Amygdala (tissue), 56 donors: Measurements from ENCODE around the gene NID1.

Experiments used
- DNase-seq, 56 donors: peaks; one replicate each; lab custom pipeline; 2025; lab: John Stamatoyannopoulos, UW

Gene NID1

GRCh38 chr1:236066828-236067386, 2.0 kb upstream of the NID1 start:
- peak in 5 of 56 donors; percentile 2 to 35 (median 3) for DNase-seq

DNA sequence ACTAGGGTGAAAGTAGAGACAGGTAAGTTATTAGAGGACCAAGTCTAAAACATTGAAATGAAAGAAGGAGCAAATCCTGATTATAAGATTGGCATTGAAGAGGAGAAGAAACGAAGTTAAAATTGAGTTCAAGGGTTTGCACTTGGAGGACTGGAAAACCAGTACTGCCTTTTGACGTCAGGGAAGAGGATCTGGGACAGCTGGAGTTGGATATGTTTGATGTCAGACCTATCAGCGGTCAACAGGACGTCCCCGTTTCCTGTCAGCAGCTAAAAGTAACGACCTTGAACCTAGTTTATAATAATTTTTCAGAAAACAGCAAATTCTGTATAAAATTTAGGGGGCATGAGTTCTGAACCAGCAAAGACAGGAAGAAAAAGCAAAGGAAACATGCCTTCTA, 1.2 kb upstream of the NID1 start:
- no peak for DNase-seq

DNA sequence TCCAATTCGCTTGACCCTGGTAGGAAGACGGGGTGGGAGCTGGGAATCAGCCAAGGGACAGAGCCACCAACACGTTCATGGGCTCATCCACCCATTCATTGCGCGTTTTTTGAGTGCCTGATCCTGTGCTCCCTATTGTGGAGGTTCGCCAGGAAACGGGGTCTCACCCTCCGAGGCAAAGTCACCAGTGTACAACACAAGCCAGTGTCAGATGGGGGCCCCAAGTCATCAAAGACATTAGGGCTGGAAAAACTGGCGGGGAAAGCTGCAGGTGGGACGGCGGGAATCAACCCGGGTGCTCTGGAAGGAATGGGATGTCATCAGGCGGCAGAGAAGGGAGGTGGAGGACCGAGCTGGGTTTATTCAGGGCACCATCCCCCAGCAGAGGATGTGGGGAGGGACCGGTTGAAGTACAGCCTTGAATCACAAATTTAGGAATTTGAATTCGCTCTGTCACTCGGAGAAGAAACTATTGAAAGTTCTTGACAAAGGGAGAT, 667 bp upstream of the NID1 start:
- DNase-seq = no peak

DNA sequence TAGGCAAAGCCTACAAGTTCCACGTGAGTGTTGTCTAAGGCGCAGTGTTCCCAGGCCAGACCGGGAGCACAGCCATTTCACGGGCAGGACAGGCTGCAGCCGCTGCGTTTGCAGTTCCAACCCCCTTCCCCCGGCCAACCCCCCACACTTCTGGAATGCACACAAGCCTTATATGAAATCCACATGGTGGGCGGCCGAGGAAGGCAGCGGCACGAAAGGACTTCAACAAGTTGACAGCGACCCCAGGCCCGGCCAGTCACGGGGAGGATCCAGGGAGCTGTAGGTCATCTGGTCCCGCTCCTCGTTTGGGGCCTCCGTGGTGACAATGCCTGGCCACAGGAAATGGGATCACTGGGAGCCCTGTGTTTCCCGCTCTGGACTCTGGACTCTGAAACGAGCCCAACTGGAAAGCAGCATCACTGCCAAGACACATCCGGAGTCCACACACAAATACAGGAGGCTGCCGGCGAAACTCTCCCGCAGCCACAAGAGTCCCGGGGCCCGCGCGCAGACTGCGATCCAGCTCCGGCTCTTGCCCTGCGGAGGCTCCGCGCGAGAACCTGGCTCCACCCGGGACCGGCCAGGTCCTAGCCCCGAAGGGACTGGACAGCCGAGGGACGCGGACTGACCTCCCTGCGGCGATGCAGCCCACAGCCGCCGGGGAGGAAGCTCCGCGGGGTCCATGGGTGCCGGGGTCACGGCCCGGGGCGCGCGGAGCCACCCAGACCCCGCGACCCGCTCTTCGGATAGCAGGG, 794 bp downstream of the NID1 start:
- DNase-seq = peak in 36 of 56 donors; percentile 4 to 73 (median 43)

- peak in 1 of 56 donors; percentile 6 for DNase-seq
These were observed 1.4 kb downstream of the NID1 start for GRCh38 chr1:236063551-236063918.

- DNase-seq = no peak
These were observed 4.6 kb downstream of the NID1 start for GRCh38 chr1:236060286-236060685.

GRCh38 chr1:236059011-236059410, 5.9 kb downstream of the NID1 start:
- no peak for DNase-seq

DNA sequence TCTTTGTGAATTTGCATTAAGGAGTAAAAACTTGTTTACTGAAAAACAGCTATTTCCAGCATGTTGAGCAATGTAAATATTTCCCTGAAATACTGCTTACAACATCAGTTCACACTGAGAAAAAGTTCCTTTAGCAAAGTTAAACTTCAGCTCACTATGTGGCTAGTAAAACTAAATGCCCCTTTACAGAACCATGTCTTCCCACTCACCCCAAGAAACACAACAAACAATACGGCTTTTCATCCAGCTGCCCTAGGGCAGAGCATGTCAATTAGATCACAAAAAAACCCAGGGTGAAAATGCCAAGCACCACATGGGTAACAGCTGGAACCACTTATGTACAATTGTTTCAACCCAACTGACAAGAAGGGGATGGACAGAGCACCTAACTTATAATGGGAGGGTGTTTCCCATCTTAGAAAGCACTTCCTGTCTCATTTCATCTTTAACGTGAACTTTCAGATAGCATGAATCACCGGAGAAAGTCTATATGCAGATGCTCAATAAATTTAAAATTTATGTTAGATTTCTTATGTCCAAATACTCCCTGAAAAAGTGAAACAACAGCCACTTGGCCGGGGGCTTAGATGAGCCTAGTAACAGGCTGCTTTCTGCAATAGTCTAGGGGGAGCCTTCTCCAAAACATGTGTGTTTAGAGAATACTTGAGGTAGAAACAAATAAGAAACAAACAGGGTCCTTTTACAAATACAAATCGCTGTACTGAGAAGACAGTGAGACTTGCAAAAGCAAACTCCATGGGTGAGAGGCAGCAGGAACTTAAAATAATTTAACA, 6.6 kb downstream of the NID1 start:
- DNase-seq = no peak

DNA sequence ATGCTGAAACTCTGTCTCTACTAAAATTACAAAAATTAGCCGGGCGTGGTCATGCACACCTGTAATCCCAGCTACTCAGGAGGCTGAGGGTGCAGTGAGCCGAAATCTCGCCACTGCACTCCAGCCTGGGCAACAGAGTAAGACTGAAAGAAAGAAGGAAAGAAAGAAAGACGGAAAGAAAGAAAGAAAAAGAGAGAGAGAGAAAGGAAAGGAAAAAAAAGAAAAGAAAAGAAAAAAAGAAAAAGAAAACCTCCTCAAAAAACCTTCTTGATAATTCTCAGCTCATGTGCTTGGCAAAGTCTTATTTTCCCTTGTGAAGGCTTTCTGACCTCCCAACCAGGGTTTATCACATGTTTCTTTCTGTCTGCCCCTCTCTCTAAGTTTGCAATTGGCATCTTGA, 7.3 kb downstream of the NID1 start:
- no peak for DNase-seq

DNA sequence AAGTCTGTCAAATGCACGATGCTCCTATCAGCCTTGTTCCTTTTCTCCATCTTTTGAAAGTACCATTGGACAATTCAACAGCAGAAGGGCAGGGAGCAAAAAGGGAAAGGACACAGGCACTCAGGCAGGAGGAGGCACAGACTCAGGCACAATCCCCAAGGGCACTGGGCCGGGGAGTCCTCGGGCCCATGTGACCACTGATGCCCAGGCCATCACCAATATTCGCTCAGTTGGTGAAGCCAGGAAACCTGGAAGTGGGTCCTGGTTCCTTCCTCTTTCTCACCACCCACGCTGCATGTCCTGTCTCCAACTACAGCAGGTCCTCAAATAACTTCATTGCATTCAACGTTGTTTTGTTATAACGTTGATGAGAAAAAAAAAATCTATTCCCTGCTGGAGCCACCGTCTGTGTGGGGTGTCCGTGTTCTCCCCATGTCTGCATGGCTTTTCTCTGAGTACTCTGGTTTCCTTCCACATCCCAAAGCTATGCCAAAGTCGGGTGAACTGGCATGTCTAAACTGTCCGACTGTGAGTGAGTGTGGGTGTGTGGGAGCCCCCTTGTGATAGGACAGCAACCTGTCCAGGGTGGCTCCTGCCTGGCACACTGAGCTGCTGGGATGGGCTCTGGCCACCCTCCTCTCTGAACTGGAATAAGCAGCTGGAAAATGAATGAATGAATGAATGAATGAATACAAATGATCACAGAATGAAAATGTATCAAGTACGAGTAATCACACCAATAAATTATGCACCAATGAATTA, 12.5 kb downstream of the NID1 start:
- peak in 1 of 56 donors; percentile 17 for DNase-seq

GRCh38 chr1:236051242-236051791, 13.6 kb downstream of the NID1 start:
- DNase-seq = peak in 25 of 56 donors; percentile 6 to 58 (median 33)

GRCh38 chr1:236045771-236046170, 19.1 kb downstream of the NID1 start:
- DNase-seq = no peak

DNA sequence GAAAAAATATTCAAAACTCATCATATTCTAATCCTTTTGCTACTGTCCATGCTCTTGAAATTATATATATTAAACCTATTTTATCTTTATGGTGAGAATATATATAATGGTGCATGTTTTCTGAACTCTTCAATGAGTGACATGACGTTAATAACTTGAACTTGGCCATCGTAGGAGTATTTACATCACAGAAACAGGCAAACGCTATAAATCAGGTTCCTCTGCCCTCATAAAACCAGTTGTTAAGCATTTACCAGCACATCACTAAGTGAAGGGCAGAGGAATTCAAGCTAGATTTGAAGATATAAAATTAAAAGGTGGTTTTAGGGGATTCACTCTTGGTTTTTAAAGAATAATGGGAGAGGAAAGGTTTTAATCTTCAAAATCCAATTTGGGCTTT, 20.5 kb downstream of the NID1 start:
- DNase-seq = no peak

DNA sequence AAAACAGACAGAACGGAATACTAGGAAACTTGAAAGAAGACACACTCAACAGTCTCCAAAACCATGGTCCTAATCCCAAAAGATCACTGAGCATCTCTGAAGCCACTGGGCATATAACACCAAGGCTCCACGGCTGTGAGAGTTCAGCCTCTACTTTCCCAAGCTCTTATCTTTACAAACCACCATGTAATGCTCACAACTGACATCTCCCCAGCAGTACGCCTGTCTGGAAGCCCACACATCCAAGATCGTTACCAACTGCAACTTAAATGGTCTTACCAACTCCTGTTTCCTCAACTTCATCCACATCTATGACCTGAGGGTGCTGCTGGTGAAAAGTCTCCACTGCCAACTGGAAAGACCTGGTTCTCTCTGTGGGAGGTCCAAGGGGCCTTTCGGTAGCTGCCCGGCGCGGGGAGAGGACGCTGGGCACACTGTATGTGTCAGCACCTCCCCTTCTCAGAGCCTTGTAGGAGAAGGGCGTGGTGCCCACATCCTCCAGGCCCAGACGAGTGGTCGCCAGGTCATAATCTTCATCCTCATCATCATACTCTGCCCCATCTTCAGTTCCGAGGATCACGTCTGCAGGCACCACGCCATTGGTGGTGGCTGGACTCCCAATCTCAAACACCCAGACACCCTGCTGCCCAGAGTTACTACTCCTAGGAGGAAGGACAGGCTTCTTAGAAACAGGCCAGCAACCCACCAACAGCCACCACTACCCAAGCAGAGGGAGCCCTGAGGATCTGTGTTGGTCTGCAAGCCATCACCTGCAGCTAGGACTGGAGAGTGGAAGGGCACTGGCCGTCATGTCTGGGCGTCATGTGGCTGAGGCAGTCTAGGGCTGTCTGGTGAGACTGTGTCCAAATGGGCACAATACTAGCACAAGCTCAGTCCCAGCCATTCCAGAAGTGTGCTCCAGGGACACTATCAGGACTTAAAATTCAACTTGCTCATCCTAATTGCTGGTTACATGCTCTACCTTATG, 23.0 kb downstream of the NID1 start:
- no peak for DNase-seq

DNA sequence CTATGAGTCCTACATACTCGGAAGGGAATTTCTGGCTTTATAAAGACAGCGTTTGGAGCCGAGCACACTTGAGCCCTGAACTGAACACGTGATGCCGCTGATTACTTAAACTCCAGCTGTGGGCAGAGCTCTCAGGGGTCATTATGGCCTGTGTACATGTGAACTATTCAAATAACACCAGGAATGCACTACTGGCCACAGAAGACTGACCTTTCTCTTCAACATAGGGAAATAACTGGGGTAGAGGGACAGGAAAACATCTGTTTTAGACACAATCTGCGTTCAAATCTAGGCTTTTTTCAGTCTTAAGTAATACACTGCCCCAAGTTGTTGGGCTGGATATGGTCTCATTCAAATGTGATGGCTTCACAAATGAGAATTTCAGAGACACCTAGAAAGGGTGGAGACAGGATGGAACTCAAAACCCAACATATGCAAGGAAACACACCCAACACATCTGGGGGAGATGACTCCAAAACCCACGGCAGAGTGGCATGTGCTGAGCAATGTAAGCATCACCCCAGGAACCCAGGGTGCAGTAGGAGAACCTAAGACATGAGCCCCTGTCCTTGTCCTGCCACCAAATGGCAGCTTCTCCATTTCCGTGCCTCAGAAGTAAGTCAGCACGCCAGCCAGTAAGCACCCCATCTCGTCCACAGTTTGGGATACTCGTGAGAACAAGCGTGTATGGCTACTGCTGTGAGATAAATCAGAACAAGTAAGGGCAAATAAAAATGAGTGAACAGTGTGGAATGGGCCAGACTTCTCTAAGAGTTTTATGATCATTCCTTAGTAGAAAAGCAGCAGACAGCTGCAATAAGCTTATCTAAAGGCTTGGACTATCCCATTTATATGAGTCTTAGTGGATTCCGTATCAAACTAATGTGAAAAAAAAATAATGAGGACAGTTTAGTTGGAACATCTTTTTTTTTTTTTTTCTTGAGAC, 24.9 kb downstream of the NID1 start:
- DNase-seq = no peak

GRCh38 chr1:236038034-236038433, 26.9 kb downstream of the NID1 start:
- no peak for DNase-seq

DNA sequence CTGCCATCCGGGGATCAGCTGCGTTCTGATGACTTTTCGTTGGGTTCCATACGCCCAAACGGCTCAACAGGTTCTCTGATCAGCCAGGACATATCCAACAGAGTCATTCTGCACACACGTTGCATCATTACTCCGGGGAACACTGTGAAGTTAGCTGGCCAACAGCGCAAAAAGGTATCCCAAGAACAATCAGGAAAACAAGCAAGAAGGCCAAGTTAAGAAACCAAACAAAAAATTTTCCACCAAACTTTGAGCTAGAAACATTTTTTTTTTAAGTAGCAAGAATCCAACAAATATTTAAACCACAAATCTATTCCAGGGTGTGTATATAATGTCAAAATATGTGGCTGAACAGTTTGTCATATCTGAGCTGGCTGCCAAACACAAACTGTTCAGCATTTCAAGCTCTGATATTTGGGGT, 29.2 kb downstream of the NID1 start:
- DNase-seq = no peak

DNA sequence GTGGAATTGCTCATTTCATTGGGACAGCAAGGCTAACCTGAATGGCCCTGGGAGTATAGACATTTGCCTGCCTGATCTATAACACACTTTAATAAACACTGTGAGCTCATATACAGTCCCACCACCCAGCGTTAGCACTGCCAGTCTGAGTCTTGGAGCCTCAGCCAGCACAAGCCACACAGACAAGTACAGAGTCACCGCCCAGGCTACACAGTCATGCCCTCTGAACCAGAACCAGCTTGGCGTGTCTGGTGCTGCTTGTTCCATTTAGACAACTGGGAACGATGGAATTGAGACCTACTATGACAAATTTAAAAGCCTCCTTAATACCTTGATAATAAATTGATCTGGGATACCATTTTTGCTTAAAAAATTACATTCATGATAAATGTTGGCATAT, 31.6 kb downstream of the NID1 start:
- no peak for DNase-seq
